ENCODE measurements around the gene GPLD1.
"Not testable (repeated sequence)": the region's sequence is repeated elsewhere in the genome, so short reads cannot be mapped to it uniquely, and the experiment has no call there.

GPLD1 gene

GRCh38 chr6:24489470-24489869 is at the start of gene GPLD1:
Gene GPLD1 (minus strand): TSS chr6:24489578. CDS start chr6:24489511, 67 bp downstream.
- DNase-seq (ENCODE audit: low read depth in 4 of 4, low spot score in 1 of 4): no peak

- no peak for DNase-seq (ENCODE audit: low read depth in 4 of 4, low spot score in 1 of 4)
Observed at GRCh38 chr6:24537771-24538385, 48.5 kb upstream of the GPLD1 start.

- DNase-seq (ENCODE audit: low read depth in 4 of 4, low spot score in 1 of 4): no peak
Observed at GRCh38 chr6:24537082-24537699, 47.8 kb upstream of the GPLD1 start.

- DNase-seq (ENCODE audit: low read depth in 4 of 4, low spot score in 1 of 4): no peak
Observed at GRCh38 chr6:24536466-24536865, 47.1 kb upstream of the GPLD1 start.

- DNase-seq (ENCODE audit: low read depth in 4 of 4, low spot score in 1 of 4): no peak
Observed at GRCh38 chr6:24535210-24535609, 45.8 kb upstream of the GPLD1 start.

- DNase-seq (ENCODE audit: low read depth in 4 of 4, low spot score in 1 of 4): no peak
Observed at GRCh38 chr6:24534329-24534728, 45.0 kb upstream of the GPLD1 start.

- DNase-seq (ENCODE audit: low read depth in 4 of 4, low spot score in 1 of 4): no peak
Observed at GRCh38 chr6:24529985-24530384, 40.6 kb upstream of the GPLD1 start.

GRCh38 chr6:24524805-24525204 is 35.4 kb upstream of the GPLD1 start:
- DNase-seq (ENCODE audit: low read depth in 4 of 4, low spot score in 1 of 4): no peak

GRCh38 chr6:24524329-24524728 is 35.0 kb upstream of the GPLD1 start:
- no peak for DNase-seq (ENCODE audit: low read depth in 4 of 4, low spot score in 1 of 4)

GRCh38 chr6:24522228-24523176 is 33.1 kb upstream of the GPLD1 start:
- DNase-seq (ENCODE audit: low read depth in 4 of 4, low spot score in 1 of 4): no peak

- peak in 2 of 4 experiments; percentile 8 to 14 for DNase-seq (ENCODE audit: low read depth in 4 of 4, low spot score in 1 of 4)
Observed at GRCh38 chr6:24520929-24521546, 31.7 kb upstream of the GPLD1 start.

GRCh38 chr6:24517659-24518543 is 28.5 kb upstream of the GPLD1 start:
- no peak for DNase-seq (ENCODE audit: low read depth in 4 of 4, low spot score in 1 of 4)

GRCh38 chr6:24513602-24514001 is 24.2 kb upstream of the GPLD1 start:
- no peak for DNase-seq (ENCODE audit: low read depth in 4 of 4, low spot score in 1 of 4)

- not testable (repeated sequence) for DNase-seq (ENCODE audit: low read depth in 4 of 4, low spot score in 1 of 4)
Observed at GRCh38 chr6:24511976-24512375, 22.6 kb upstream of the GPLD1 start.

GRCh38 chr6:24506814-24507520 is 17.6 kb upstream of the GPLD1 start:
- DNase-seq (ENCODE audit: low read depth in 4 of 4, low spot score in 1 of 4): no peak

- DNase-seq (ENCODE audit: low read depth in 4 of 4, low spot score in 1 of 4): no peak
Observed at GRCh38 chr6:24504649-24505586, 15.5 kb upstream of the GPLD1 start.

GRCh38 chr6:24504287-24504648 is 14.9 kb upstream of the GPLD1 start:
- DNase-seq (ENCODE audit: low read depth in 4 of 4, low spot score in 1 of 4): no peak

GRCh38 chr6:24501914-24502313 is 12.5 kb upstream of the GPLD1 start:
- DNase-seq (ENCODE audit: low read depth in 4 of 4, low spot score in 1 of 4): no peak

GRCh38 chr6:24501374-24501773 is 12.0 kb upstream of the GPLD1 start:
- DNase-seq (ENCODE audit: low read depth in 4 of 4, low spot score in 1 of 4): no peak

Measured in stimulated activated CD4-positive, alpha-beta T cell treated with anti-CD3 and anti-CD28 coated beads, Interleukin-1b, Interleukin-23, amount 100 ng/mL, for 24 hours (primary cell).